C4-2B (cell line): ENCODE results near the gene LRRC4C.

Experiments used
- ZFX ChIP-seq: fragments of 450-650 bp; IDR thresholded peaks from 2 replicates; pipeline ENCODE4 v1.6.1; 2017
- TF ChIP-seq, protein P1 (sequence below): fragments of 450-650 bp; conservative IDR thresholded peaks from 2 replicates; pipeline ENCODE4 v1.5.1; 2017; ENCODE audit warnings: mild to moderate bottlenecking

- TF ChIP-seq, protein P1, sequence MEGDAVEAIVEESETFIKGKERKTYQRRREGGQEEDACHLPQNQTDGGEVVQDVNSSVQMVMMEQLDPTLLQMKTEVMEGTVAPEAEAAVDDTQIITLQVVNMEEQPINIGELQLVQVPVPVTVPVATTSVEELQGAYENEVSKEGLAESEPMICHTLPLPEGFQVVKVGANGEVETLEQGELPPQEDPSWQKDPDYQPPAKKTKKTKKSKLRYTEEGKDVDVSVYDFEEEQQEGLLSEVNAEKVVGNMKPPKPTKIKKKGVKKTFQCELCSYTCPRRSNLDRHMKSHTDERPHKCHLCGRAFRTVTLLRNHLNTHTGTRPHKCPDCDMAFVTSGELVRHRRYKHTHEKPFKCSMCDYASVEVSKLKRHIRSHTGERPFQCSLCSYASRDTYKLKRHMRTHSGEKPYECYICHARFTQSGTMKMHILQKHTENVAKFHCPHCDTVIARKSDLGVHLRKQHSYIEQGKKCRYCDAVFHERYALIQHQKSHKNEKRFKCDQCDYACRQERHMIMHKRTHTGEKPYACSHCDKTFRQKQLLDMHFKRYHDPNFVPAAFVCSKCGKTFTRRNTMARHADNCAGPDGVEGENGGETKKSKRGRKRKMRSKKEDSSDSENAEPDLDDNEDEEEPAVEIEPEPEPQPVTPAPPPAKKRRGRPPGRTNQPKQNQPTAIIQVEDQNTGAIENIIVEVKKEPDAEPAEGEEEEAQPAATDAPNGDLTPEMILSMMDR, result no peak
- no peak for TF ChIP-seq ZFX
Observed at GRCh38 chr11:41508121-41508520, 48.7 kb upstream of the LRRC4C start.
